Trophoblast cell (in vitro differentiated cells and primary cell): ENCODE measurements around the gene OR9A4.
A peak's percentile ranks its signal among the peaks of the same experiment; 100 is the strongest.

Experiments
- DNase-seq, 2 donors: peaks; one replicate each; pipeline ENCODE4 v3.0.0-alpha.2; 2016
- H2AFZ ChIP-seq: 2 replicates; pipeline ENCODE4 v1.6.1; 2013; ENCODE audit warnings: low read length, moderate library complexity, mild to moderate bottlenecking; ENCODE audit not compliant: insufficient read depth, poor library complexity
- H2AK5ac ChIP-seq: 2 replicates; pipeline ENCODE4 v1.6.1; 2013; ENCODE audit warnings: mild to moderate bottlenecking, low read length
- H2BK120ac ChIP-seq: 2 replicates; pipeline ENCODE4 v1.6.1; 2013; ENCODE audit warnings: low read length, mild to moderate bottlenecking, moderate library complexity; ENCODE audit not compliant: insufficient read depth, poor library complexity
- H2BK12ac ChIP-seq: 2 replicates; pipeline ENCODE4 v1.6.1; 2013; ENCODE audit warnings: mild to moderate bottlenecking, low read length, moderate library complexity
- H2BK5ac ChIP-seq: 2 replicates; pipeline ENCODE4 v1.6.1; 2013; ENCODE audit warnings: low read length, low read depth, moderate library complexity, mild to moderate bottlenecking; ENCODE audit not compliant: poor library complexity
- H3K14ac ChIP-seq: 2 replicates; pipeline ENCODE4 v1.6.1; 2013; ENCODE audit warnings: mild to moderate bottlenecking, low read length
- H3K18ac ChIP-seq: 2 replicates; pipeline ENCODE4 v1.6.1; 2013; ENCODE audit warnings: mild to moderate bottlenecking, low read length
- H3K23ac ChIP-seq: 2 replicates; pipeline ENCODE4 v1.6.1; 2013; ENCODE audit warnings: low read length
- H3K27ac ChIP-seq: 2 replicates; pipeline ENCODE4 v1.5.1; 2013; ENCODE audit warnings: low read depth, mild to moderate bottlenecking, inconsistent platforms, low read length, moderate library complexity
- H3K27me3 ChIP-seq: 2 replicates; pipeline ENCODE4 v1.6.1; 2013; ENCODE audit warnings: inconsistent platforms, mild to moderate bottlenecking, low read length, moderate library complexity; ENCODE audit not compliant: insufficient read depth
- H3K36me3 ChIP-seq, 2 experiments: 1 replicate in 1 of 2; 2 replicates in 1 of 2; pipeline ENCODE4 v1.6.1; 2013; ENCODE audit warnings: low read length in 2 of 2, mild to moderate bottlenecking in 2 of 2, moderate library complexity in 1 of 2; ENCODE audit not compliant: insufficient read depth in 2 of 2, control insufficient read depth in 1 of 2
- H3K4ac ChIP-seq: 2 replicates; pipeline ENCODE4 v1.6.1; 2013; ENCODE audit warnings: low read depth, mild to moderate bottlenecking, low read length, moderate library complexity
- H3K4me1 ChIP-seq, 2 experiments: 1 replicate in 1 of 2; 2 replicates in 1 of 2; pipeline ENCODE4 v1.6.1; 2013; ENCODE audit warnings: low read length in 2 of 2, mild to moderate bottlenecking in 2 of 2, moderate library complexity in 1 of 2; ENCODE audit not compliant: insufficient read depth in 2 of 2, control insufficient read depth in 1 of 2
- H3K4me2 ChIP-seq: 2 replicates; pipeline ENCODE4 v1.6.1; 2013; ENCODE audit warnings: inconsistent platforms, mild to moderate bottlenecking, low read length, moderate library complexity
- H3K4me3 ChIP-seq: 2 replicates; pipeline ENCODE4 v1.5.1; 2013; ENCODE audit warnings: mild to moderate bottlenecking, low read depth, low read length, inconsistent platforms
- H3K79me1 ChIP-seq: one replicate; pipeline ENCODE4 v1.6.1; 2013; ENCODE audit warnings: low read length
- H3K79me2 ChIP-seq: 2 replicates; pipeline ENCODE4 v1.6.1; 2013; ENCODE audit warnings: low read length, mild to moderate bottlenecking; ENCODE audit not compliant: control insufficient read depth, insufficient read depth, poor library complexity
- H3K9ac ChIP-seq: 2 replicates; pipeline ENCODE4 v1.6.1; 2013; ENCODE audit warnings: mild to moderate bottlenecking, low read length
- H3K9me3 ChIP-seq: 2 replicates; pipeline ENCODE4 v1.6.1; 2013; ENCODE audit warnings: low read depth, mild to moderate bottlenecking, control low read depth, inconsistent platforms, low read length; ENCODE audit not compliant: insufficient read depth
- H4K12ac ChIP-seq: 2 replicates; pipeline ENCODE4 v1.6.1; 2013; ENCODE audit warnings: low read depth, mild to moderate bottlenecking, low read length, moderate library complexity
- H4K8ac ChIP-seq: 2 replicates; pipeline ENCODE4 v1.6.1; 2013; ENCODE audit warnings: low read depth, mild to moderate bottlenecking, low read length, moderate library complexity
- H4K91ac ChIP-seq: one replicate; pipeline ENCODE4 v1.6.1; 2013; ENCODE audit warnings: low read depth, mild to moderate bottlenecking, low read length, moderate library complexity
- WGBS: extraction: QIAGEN DNeasy Blood & Tissue Kit; methylation state at CpG from one replicate; pipeline ENCODE4 v1.1.7; 2013; ENCODE audit warnings: missing lambda C conversion rate; ENCODE audit not compliant: insufficient read length, insufficient coverage; ENCODE audit errors: extremely low coverage; 5-methylcytosine and 5-hydroxymethylcytosine counted together

Gene OR9A4

DNA sequence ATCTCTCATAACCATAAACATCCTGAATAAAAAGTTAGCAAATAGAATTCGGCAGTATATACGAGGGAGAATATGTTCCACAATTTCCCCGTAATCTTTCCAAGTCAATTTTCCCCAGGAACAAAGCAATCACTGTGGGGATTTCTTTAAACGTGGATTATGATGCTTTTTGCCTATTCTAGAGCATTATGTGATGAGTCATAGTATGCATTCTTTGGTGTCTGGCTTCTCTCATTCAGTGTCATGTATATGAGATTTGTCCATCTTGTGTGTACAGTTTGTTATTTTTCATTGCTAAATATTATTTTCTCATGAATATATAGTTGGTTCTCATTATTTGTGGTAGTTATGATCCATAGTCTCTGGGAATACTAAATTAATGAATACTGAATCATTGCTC lies 9.9 kb upstream of the OR9A4 start:
- no peak overlapping the region for H2BK12ac ChIP-seq
- no peak overlapping the region for H3K4me2 ChIP-seq
- H3K27ac ChIP-seq = no peak overlapping the region
- H3K23ac ChIP-seq = no peak overlapping the region
- no peak overlapping the region for H2BK120ac ChIP-seq
- H3K4ac ChIP-seq = no peak overlapping the region
- H3K18ac ChIP-seq = no peak overlapping the region
- no peaks in the 10 kb centered on the region for H3K4me1 ChIP-seq
- H3K9me3 ChIP-seq = no peaks in the 10 kb centered on the region
- no peaks in the 10 kb centered on the region for H3K79me2 ChIP-seq
- H2AFZ ChIP-seq = no peak overlapping the region
- no peak overlapping the region for H2AK5ac ChIP-seq
- H3K14ac ChIP-seq = no peak overlapping the region
- H4K91ac ChIP-seq = no peak overlapping the region
- no peak overlapping the region for H3K9ac ChIP-seq
- H3K27me3 ChIP-seq = no peaks in the 10 kb centered on the region
- peak in 1 of 2 donors; percentile 48 for DNase-seq
- WGBS = no CpG with 5 or more reads among the region's 4 CpGs
- no peaks in the 10 kb centered on the region for H3K79me1 ChIP-seq
- H2BK5ac ChIP-seq = no peak overlapping the region
- no peaks in the 10 kb centered on the region for H3K36me3 ChIP-seq
- H4K8ac ChIP-seq = no peak overlapping the region
- no peak overlapping the region for H3K4me3 ChIP-seq
- no peak overlapping the region for H4K12ac ChIP-seq

GRCh38 chr7:141911391-141911790 lies 4.8 kb upstream of the OR9A4 start:
- no peaks in the 10 kb centered on the region for H3K36me3 ChIP-seq
- no peaks in the 10 kb centered on the region for H3K4me1 ChIP-seq
- H2AFZ ChIP-seq = no peak overlapping the region

GRCh38 chr7:141915565-141915964 lies 634 bp upstream of the OR9A4 start:
- Histone ChIP-seq H2AK5ac (no peak overlapping the region), H3K14ac (no peak overlapping the region), H2BK12ac (no peak overlapping the region), H3K27ac (no peak overlapping the region), H3K23ac (no peak overlapping the region), H3K4me1 (no peaks in the 10 kb centered on the region), H3K4me2 (no peak overlapping the region), H3K27me3 (no peaks in the 10 kb centered on the region), H4K91ac (no peak overlapping the region), H2BK5ac (no peak overlapping the region), H3K9me3 (no peaks in the 10 kb centered on the region), H4K12ac (no peak overlapping the region), H3K36me3 (no peaks in the 10 kb centered on the region), H2BK120ac (no peak overlapping the region), H3K4ac (no peak overlapping the region), H2AFZ (no peak overlapping the region), H3K79me2 (no peaks in the 10 kb centered on the region), H3K9ac (no peak overlapping the region), H4K8ac (no peak overlapping the region), H3K79me1 (no peaks in the 10 kb centered on the region), H3K18ac (no peak overlapping the region), H3K4me3 (no peak overlapping the region)
- WGBS = no CpG with 5 or more reads among the region's 2 CpGs
- peak; percentile 86 to 87 for DNase-seq

More at GRCh38 chr7:141911391-141911790, 4.8 kb upstream of the OR9A4 start:
- Histone ChIP-seq H4K12ac (no peak overlapping the region), H2AK5ac (no peak overlapping the region), H2BK5ac (no peak overlapping the region), H3K4me2 (no peak overlapping the region), H3K4me3 (no peak overlapping the region), H3K18ac (no peak overlapping the region), H3K14ac (no peak overlapping the region), H2BK120ac (no peak overlapping the region), H3K79me1 (no peaks in the 10 kb centered on the region), H4K8ac (no peak overlapping the region), H3K27ac (no peak overlapping the region), H3K4ac (no peak overlapping the region), H3K9ac (no peak overlapping the region), H4K91ac (no peak overlapping the region), H2BK12ac (no peak overlapping the region), H3K27me3 (no peaks in the 10 kb centered on the region), H3K9me3 (no peaks in the 10 kb centered on the region), H3K79me2 (no peaks in the 10 kb centered on the region), H3K23ac (no peak overlapping the region)
- DNase-seq = no peak

DNA sequence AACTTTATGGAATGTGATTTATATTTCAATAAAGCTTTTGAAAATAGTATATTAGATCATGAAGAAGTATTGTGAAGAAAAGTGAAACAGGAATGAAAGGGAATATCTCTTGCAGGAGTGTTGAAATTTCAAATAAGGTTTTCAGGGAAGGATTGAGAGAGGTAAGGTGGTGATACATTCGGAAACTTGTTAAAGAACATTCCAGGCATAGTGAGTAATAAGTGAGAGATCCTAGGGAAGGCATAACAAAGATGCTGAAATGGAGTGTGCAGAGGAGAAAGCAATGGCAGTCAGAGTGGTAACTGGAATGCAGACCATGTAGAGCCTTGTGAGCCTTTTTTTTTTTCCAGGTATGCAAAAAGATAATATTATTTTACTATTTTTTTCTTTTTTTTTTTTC lies 4.1 kb downstream of the OR9A4 start:
- Histone ChIP-seq H3K18ac (no peak overlapping the region), H3K4ac (no peak overlapping the region), H3K4me1 (no peaks in the 10 kb centered on the region), H3K14ac (no peak overlapping the region), H4K91ac (no peak overlapping the region), H3K9me3 (no peaks in the 10 kb centered on the region), H3K9ac (no peak overlapping the region), H3K23ac (no peak overlapping the region), H3K27ac (no peak overlapping the region), H3K27me3 (no peaks in the 10 kb centered on the region), H3K4me2 (no peak overlapping the region), H3K36me3 (no peaks in the 10 kb centered on the region), H2BK12ac (no peak overlapping the region), H3K79me1 (no peaks in the 10 kb centered on the region), H3K4me3 (no peak overlapping the region), H2AFZ (no peak overlapping the region), H4K12ac (no peak overlapping the region), H2BK120ac (no peak overlapping the region), H2AK5ac (no peak overlapping the region), H2BK5ac (no peak overlapping the region), H4K8ac (no peak overlapping the region), H3K79me2 (no peaks in the 10 kb centered on the region)
- peak; percentile 57 to 86 for DNase-seq
- no CpG with 5 or more reads among the region's 1 CpG for WGBS
